ENCODE data around the gene CDH24. TPM values are rescaled to one million over a fixed set of nuclear protein-coding genes. Genes with fewer than 3 reads are reported as not detected.

The CDH24 gene
- total and polyA plus RNA-seq, 2 of the 8 experiments (the other 6 are each of a cell fraction or from before 2014, with no cell fraction given), result 18.1 to 27.6 TPM

GRCh38 chr14:23000860-23001259 lies 56.5 kb downstream of the CDH24 start:
- TF ChIP-seq CREB1 (IDR thresholded peaks at IDR 0.05) (no peak), GABPA (IDR thresholded peaks at IDR 0.05; ENCODE audit: borderline replicate concordance, insufficient read depth, low read length) (no peak), BRCA1 (IDR thresholded peaks at IDR 0.05; ENCODE audit: low read depth, low read length) (no peak), RFX5 (IDR thresholded peaks at IDR 0.05; ENCODE audit: borderline replicate concordance, low read depth, low read length) (no peak), JUND (IDR thresholded peaks at IDR 0.05; ENCODE audit: low read length) (no peak), PHF8 (conservative IDR thresholded peaks at IDR 0.05; ENCODE audit: low read depth, low read length) (no peak), SRF (IDR thresholded peaks at IDR 0.05; ENCODE audit: low read depth, low read length) (no peak), POLR2AphosphoS5 (IDR thresholded peaks at IDR 0.05; ENCODE audit: low read depth, low read length) (no peak), CBX8 (IDR thresholded peaks at IDR 0.05; ENCODE audit: borderline replicate concordance, low read depth, low read length) (no peak)
- H2BK120ac ChIP-seq (replicated peaks; ENCODE audit: low read depth, low read length), result no peak overlapping the region
- FAIRE-seq, result no peak
- H4K20me1 ChIP-seq (replicated peaks in 1 of 2; ENCODE audit: control insufficient read depth in 1 of 2, insufficient read depth in 2 of 2, low read length in 2 of 2), result no peaks in the 10 kb centered on the region
- DNase-seq (ENCODE audit: low read depth in 1 of 2, low spot score in 2 of 2), result no peak
- no peaks in the 10 kb centered on the region for H3K27me3 ChIP-seq (replicated peaks in 1 of 4; ENCODE audit: control insufficient read depth in 3 of 4, extremely low read depth in 1 of 4, insufficient read depth in 3 of 4, low read length in 3 of 4)
- ChIA-PET POLR2A (ENCODE audit: partially characterized antibody) (interaction anchor here (1.0 to 12.2 kb wide), 8 partner anchors 9 to 56 kb away, joined by 3 to 133 read pairs (median 3); partner anchors contain the start of genes AJUBA and PSMB5), CTCF (ENCODE audit: partially characterized antibody) (interaction anchor here (1.2 to 23.0 kb wide), 5 partner anchors 15 to 50 kb away, joined by 3 to 785 read pairs (median 5); partner anchors contain the start of genes CDH24 and PSMB11)
- no peak overlapping the region for H3K56ac ChIP-seq (replicated peaks; ENCODE audit: insufficient read length, low read depth, low read length)
- H3K18ac ChIP-seq (ENCODE audit: extremely low read depth, low read length), result no peak overlapping the region
- no peaks in the 10 kb centered on the region for H3K79me2 ChIP-seq (ENCODE audit: control insufficient read depth in 1 of 2, insufficient read depth in 2 of 2, low read length in 2 of 2)
- WGBS, 2 experiments (ENCODE audit: extremely low coverage in 1 of 2, insufficient coverage in 1 of 2, insufficient read length in 1 of 2, insufficient replicate concordance in 2 of 2, low coverage in 1 of 2, low lambda C conversion rate in 2 of 2, missing lambda C conversion rate in 1 of 2), result 94% methylated on average over 2 of the region's 2 CpGs; no CpG with 5 or more reads in 1 of the 2 experiments
- no peak overlapping the region for H3K4ac ChIP-seq (replicated peaks; ENCODE audit: insufficient read length, low read depth, low read length)
- H4K5ac ChIP-seq (ENCODE audit: insufficient read length, low read depth, low read length), result no peak overlapping the region
- H2BK12ac ChIP-seq (ENCODE audit: low read depth, low read length), result no peak overlapping the region
- no peak overlapping the region for H2BK5ac ChIP-seq (ENCODE audit: low read depth, low read length)
- no peaks in the 10 kb centered on the region; the same call in 1 of the 2 replicates for H3K79me1 ChIP-seq (ENCODE audit: low read depth, low read length)
- no peak overlapping the region for H4K91ac ChIP-seq (replicated peaks; ENCODE audit: insufficient read length, low read length)
- H3K4me2 ChIP-seq (ENCODE audit: insufficient read depth in 1 of 2, low read depth in 2 of 2, low read length in 2 of 2), result no peak overlapping the region
- no peaks in the 10 kb centered on the region; a peak in 1 of 7 replicates for H3K4me1 ChIP-seq (replicated peaks in 1 of 4; ENCODE audit: control insufficient read depth in 3 of 4, insufficient read depth in 4 of 4, low read length in 3 of 4)
- no peaks in the 10 kb centered on the region; the same call in 1 of the 2 replicates for H3K23me2 ChIP-seq (ENCODE audit: low read depth, low read length)
- no peak overlapping the region for H3K4me3 ChIP-seq (ENCODE audit: extremely low read depth in 1 of 4, insufficient read depth in 2 of 4, low read depth in 3 of 4, low read length in 4 of 4)
- H3K9ac ChIP-seq (replicated peaks in 1 of 4; ENCODE audit: extremely low read depth in 1 of 4, low read depth in 3 of 4, low read length in 3 of 4), result no peak overlapping the region
- no peak overlapping the region for H2AFZ ChIP-seq (ENCODE audit: low read length)
- H2BK20ac ChIP-seq (ENCODE audit: low read length), result no peak overlapping the region
- H3K36me3 ChIP-seq (ENCODE audit: control insufficient read depth in 2 of 4, insufficient read depth in 4 of 4, low read length in 3 of 4), result no peaks in the 10 kb centered on the region
- no peak overlapping the region for H3K23ac ChIP-seq (ENCODE audit: insufficient read length)
- H3K14ac ChIP-seq (ENCODE audit: insufficient read length), result no peak overlapping the region
- H3K9me3 ChIP-seq (ENCODE audit: insufficient read depth in 2 of 2, low read depth in 1 of 2, low read length in 1 of 2), result no peaks in the 10 kb centered on the region
- H2AK5ac ChIP-seq (ENCODE audit: low read depth, low read length), result no peak overlapping the region
- H3K27ac ChIP-seq (ENCODE audit: low read depth, low read length), result no peak overlapping the region
- H4K8ac ChIP-seq (ENCODE audit: extremely low read depth, insufficient read depth, low read length), result no peak overlapping the region
- H2BK15ac ChIP-seq (ENCODE audit: low read length), result no peak overlapping the region

All from H1 (cell line).